HL-60 (cell line): ENCODE results near the gene NOXA1.

Experiments used
- CTCF ChIP-seq: IDR thresholded peaks from one replicate; pipeline ENCODE4 v1.5.1; 2011; ENCODE audit warnings: low read length, control low read depth, inconsistent platforms; ENCODE audit not compliant: insufficient read depth
- GABPA ChIP-seq: IDR thresholded peaks from 2 replicates; pipeline ENCODE4 v1.6.1; 2012; ENCODE audit warnings: low read depth
- POLR2AphosphoS5 ChIP-seq: IDR thresholded peaks from 2 replicates; pipeline ENCODE4 v1.6.1; 2012; ENCODE audit warnings: low read depth

- TF ChIP-seq CTCF: no peak
- no peak for TF ChIP-seq GABPA
- TF ChIP-seq POLR2AphosphoS5: no peak
Observed at GRCh38 chr9:137379761-137380161, 43.4 kb upstream of the NOXA1 start.
